Stimulated activated CD8-positive, alpha-beta memory T cell treated with anti-CD3 and anti-CD28 coated beads, Interleukin-7, amount 100 ng/mL, for 1 hour (primary cell): ENCODE results near the gene FHL3.

Experiments used
- DNase-seq, 2 donors: peaks; one replicate each; pipeline ENCODE4 v3.0.0-alpha.2; 2020; ENCODE audit warnings: low read depth in 2 of 2

Gene FHL3

GRCh38 chr1:38014171-38014570, 8.9 kb upstream of the FHL3 start:
- DNase-seq, result no peak

DNA sequence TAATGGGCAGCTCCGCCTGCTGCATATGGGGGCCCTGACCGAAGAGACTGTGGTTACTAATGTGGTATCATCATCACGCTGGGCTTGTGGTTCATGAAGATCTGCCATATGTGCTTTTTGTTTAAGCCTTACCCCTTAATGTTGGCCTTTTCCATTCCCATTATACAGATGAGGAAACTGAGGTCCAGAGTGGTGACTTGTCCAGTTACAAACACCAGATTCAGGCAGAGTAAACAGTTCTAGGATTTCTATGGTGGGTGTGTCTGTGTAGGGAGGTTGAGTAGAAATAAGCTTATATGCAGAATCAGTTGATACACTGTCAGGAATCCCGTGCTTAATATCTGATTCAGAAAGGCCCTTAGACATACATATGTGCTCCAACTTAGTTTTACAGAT, 7.9 kb upstream of the FHL3 start:
- no peak for DNase-seq

DNA sequence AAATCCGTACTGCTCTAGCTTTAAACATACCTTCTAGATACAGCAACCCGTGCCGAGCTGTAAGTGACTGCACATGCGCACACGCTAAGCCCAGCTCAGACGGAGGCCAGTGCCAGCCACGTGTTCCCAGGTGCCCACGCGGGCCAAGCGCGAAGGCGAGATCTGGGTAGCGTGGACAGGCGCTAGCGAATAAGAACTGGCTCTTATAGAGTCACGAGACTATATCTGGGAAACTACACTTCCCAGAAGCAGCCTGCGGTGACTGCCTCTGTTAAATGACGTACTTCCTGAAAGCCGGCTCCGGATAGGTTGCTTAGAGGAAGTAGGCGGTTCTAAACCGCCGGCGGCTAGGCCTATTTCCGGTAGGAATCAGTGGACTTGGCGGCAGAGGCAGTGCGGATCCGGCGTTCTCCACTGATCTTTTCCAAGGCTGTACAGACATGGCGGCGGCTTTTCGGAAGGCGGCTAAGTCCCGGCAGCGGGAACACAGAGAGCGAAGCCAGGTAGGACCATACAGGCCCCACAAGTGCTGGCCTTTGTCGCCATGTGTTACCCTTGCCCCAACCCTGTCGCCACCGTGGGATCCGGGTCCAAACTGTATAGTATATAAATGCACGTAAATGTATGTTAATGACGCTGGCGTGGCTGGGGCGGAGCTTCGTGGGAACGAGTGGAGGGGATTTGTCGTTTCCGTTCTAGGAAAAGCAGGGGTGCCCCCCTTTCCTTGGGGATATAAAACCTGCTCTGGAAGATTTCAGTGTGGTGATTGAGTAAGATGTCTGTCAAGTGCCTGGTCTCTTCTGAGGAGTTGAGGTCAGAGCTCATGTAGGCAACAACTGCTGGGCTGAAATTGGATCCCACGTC, 7.3 kb upstream of the FHL3 start, which contains the start of gene UTP11:
TSS of gene UTP11 (plus strand) at position 372 of the 864 bp plus-strand sequence. CDS start at position 441, 69 bp downstream.
- DNase-seq, result peak; percentile 78

DNA sequence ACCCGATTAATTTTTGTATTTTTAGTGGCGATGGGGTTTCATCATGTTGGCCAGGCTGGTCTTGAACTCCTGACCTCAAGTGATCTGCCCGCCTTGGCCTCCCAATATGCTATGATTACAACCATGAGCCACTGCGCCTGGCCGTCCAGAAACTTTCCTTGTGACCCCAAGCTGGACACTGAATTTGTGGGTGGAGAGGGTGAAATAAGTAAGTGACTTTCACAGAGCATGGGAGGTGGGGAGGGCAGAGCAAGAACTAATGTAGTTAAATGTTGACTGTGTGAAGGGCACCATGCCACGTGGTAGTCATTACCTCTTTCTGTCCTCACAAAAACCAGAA, 4.5 kb upstream of the FHL3 start:
- no peak for DNase-seq

DNA sequence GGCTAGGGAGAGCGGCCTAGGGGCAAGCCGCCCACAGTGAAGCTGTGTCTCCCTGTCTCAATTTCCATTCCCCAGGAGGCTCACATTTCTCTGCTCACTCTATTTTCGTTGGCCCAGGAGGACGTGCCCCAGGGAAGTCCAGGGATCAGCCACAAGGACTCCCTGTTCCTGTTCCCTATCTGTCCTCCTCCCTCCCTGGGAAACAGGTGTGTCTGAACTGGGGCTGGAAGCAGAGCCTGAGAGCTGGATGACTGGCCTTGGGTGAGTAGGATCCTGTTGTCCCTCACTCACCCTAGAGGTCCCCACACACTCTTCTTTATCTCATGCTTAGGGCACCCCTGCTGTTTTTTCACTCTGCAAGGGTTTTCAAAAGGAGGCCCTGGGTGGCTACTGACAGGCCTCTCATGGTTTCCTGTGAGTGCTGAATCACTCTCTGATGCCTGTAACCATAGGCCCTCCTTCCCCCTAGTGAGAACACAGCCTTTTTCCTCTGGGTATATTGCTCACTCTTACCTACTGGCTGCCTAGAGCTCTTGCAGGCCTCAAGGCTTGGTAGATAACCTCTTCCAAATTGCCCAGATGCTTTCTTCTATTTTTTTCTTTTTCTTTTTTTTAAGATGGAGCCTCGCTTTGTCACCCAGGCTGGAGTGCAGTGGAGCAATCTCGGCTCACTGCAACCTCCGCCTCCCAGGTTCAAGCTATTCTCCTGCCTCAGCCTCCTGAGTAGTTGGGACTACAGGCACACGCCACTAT, 4.0 kb upstream of the FHL3 start:
- DNase-seq, result no peak

- no peak for DNase-seq
Measured at GRCh38 chr1:38006008-38006828, 904 bp upstream of the FHL3 start.

DNA sequence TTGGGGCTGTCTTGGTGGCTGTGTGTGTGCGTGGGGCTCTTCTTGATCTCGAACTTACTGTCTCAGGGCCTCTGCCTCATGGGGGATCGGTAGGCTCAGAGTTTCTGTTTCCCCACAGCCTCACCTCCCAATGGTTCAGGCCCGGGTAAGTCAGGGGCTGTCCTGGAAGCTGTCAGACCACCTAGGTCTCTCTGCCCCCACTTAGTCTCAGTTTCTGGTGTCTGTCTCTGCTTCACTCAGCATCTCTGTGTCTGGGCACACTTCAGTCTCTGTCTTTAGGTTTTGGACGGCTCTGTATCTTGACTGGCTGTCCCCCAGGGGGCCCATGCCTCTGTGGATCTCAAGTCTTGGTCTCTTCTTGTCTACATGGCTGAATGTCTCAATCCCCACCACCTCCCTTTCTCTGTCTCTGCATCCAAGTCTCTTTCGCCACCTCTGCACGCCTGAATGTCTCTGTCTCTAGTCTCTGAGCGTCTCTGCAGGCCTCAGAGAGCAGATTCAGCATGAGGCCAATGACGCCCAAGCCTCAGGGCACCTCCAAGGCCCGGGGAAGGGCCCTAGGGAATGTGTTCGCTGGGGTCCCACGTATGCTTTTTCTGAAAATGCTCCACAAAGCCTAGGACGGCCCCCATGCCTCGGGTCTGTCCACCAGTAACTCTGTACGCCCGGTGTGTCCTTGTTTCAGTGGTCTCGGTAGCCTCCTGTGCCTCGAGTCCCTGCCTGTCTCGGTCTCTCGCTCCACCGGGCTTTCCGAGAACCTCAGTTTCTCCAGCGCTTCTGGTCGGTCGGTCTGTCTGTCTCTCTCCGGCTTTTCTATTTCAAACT, 818 bp downstream of the FHL3 start:
- DNase-seq, result no peak

- no peak for DNase-seq
Measured at GRCh38 chr1:38003261-38004250, 1.8 kb downstream of the FHL3 start.

- DNase-seq, result no peak
Measured at GRCh38 chr1:38000529-38001455, 4.5 kb downstream of the FHL3 start.

- no peak for DNase-seq
Measured at GRCh38 chr1:38000233-38000528, 5.1 kb downstream of the FHL3 start.

- DNase-seq, result no peak
Measured at GRCh38 chr1:37999430-38000232, 5.7 kb downstream of the FHL3 start.

GRCh38 chr1:37998913-37999429, 6.3 kb downstream of the FHL3 start:
- DNase-seq, result no peak

- DNase-seq, result no peak
Measured at GRCh38 chr1:37998089-37998808, 7.1 kb downstream of the FHL3 start.

- DNase-seq, result no peak
Measured at GRCh38 chr1:37997256-37998088, 7.8 kb downstream of the FHL3 start.

DNA sequence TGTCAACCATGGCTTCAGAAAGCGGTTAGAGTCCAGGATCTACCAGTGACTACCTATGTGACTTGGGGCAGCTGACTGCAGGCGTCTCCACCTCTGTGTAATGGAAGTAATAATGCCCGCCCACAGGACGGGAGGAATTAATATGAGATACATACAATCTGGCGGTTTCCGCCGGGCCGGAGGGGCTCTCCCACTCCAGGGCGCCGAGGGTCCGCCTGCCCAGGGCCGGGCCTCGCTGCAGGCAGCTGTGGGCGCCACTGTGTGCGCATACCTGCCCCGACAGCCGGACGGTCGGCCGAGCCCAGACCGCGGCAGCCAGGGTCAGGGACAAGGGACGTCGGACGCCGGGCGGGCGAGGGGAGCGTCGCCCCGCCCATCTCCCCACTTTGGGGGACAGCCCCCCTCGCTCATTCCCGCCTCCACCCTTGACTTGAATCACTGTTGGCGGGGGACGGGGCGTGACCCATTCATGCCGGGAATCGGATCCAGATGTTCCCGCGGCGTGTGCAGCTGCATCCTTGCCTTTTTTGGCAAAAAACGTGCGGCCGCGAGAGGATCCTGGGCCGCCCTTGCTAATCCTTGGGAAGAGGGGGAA, 9.5 kb downstream of the FHL3 start:
- DNase-seq, result no peak

DNA sequence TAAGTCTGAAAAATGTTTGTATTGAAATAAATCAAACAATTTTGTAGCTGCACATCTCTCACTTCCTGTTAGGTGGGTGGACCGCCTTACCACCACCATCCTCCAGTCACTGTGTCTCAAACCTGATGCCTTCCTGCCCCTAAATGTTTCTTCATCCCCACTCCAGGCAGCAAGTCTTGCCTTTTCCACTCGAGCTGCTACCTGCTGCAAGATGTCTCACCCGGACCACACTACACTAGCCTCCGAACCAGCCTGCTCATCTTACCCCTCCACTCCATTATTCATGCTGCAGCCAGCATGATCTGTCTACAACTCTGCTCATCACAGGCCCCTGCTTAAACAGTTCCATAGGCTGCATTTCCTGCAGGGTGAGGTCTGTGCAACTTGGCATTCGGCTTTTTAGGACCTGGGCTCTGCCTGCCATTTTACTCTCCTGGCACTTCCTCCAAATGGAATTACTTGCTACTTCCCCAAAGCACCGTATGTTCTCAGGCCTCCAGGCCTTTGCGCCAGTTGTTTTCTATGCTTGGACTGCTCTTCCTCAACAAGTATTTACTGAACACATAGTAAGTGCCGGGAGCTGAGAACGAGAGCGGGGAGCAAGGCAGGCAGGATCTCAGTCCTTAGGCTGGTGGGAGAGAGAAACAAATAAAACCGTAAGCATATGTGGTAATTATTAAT, 10.3 kb downstream of the FHL3 start:
- DNase-seq, result no peak
